GM12878 (cell line): ENCODE data around the gene NACC1.

Source experiments
- ATF2 ChIP-seq: IDR thresholded peaks from 2 replicates; pipeline ENCODE4 v1.6.1; 2012; ENCODE audit warnings: low read length, inconsistent platforms
- CHD2 ChIP-seq: IDR thresholded peaks from 2 replicates; pipeline ENCODE4 v1.6.1; 2011; ENCODE audit warnings: low read depth, low read length, improper control_type of control experiment, borderline replicate concordance
- ETV6 ChIP-seq, 2 experiments: fragments of 450-650 bp in 1 of 2; IDR thresholded peaks in 1 of 2; conservative IDR thresholded peaks in 1 of 2; 2 replicates each; pipeline ENCODE4 v1.6.1; 2014; ENCODE audit warnings: antibody characterized with exemption in 1 of 2, borderline replicate concordance in 1 of 2, low read depth in 1 of 2, mild to moderate bottlenecking in 1 of 2, moderate library complexity in 1 of 2
- EZH2 ChIP-seq: IDR thresholded peaks from 2 replicates; pipeline ENCODE4 v1.6.1; 2012; ENCODE audit warnings: low read depth, mild to moderate bottlenecking, control low read depth, inconsistent platforms, low read length, borderline replicate concordance; ENCODE audit not compliant: control insufficient read depth
- NFXL1 ChIP-seq: fragments of 450-650 bp; IDR thresholded peaks from 2 replicates; pipeline ENCODE4 v1.6.1; 2017; ENCODE audit warnings: antibody characterized with exemption, mild to moderate bottlenecking, borderline replicate concordance
- RBBP5 ChIP-seq: fragments of 200-600 bp; sonication (generic); conservative IDR thresholded peaks from 2 replicates; pipeline ENCODE4 v1.6.1; 2016
- SMC3 ChIP-seq: IDR thresholded peaks from 2 replicates; pipeline ENCODE4 v1.6.1; 2011; ENCODE audit warnings: low read length, improper control_type of control experiment, borderline replicate concordance
- SPI1 ChIP-seq: IDR thresholded peaks from 2 replicates; pipeline ENCODE4 v1.6.1; 2011; ENCODE audit warnings: low read depth, mild to moderate bottlenecking, low read length, moderate library complexity, borderline replicate concordance; ENCODE audit not compliant: insufficient read depth
- SREBF2 ChIP-seq: IDR thresholded peaks from 2 replicates; pipeline ENCODE4 v1.6.1; 2012; ENCODE audit warnings: mild to moderate bottlenecking, low read length
- YY1 ChIP-seq: IDR thresholded peaks from 2 replicates; pipeline ENCODE4 v1.6.1; 2011; ENCODE audit warnings: low read depth, mild to moderate bottlenecking, low read length
- ZNF217 ChIP-seq: fragments of 450-650 bp; IDR thresholded peaks from 2 replicates; pipeline ENCODE4 v1.6.1; 2017; ENCODE audit warnings: antibody characterized with exemption, mild to moderate bottlenecking
- TF ChIP-seq, protein P1 (sequence below), 3 experiments: IDR thresholded peaks in 2 of 3; conservative IDR thresholded peaks in 1 of 3; 2 replicates each; pipeline ENCODE4 v1.5.1; 2011; ENCODE audit warnings: low read depth in 3 of 3, low read length in 3 of 3, mild to moderate bottlenecking in 3 of 3, control low read depth in 2 of 3, moderate library complexity in 2 of 3, inconsistent platforms in 1 of 3, mixed read lengths in 1 of 3; ENCODE audit not compliant: control insufficient read depth in 2 of 3, insufficient read depth in 1 of 3; ENCODE audit errors: extremely low read depth in 1 of 3

GRCh38 chr19:13151605-13152355, 33.7 kb downstream of the NACC1 start:
- TF ChIP-seq SPI1, result peak; percentile 76; the same call in 1 of the 2 replicates
- 0 out of 2 replicates have a peak, but pooled peaks have one; percentile 5 for TF ChIP-seq YY1
- TF ChIP-seq NFXL1, result no peak
- TF ChIP-seq, protein P1, sequence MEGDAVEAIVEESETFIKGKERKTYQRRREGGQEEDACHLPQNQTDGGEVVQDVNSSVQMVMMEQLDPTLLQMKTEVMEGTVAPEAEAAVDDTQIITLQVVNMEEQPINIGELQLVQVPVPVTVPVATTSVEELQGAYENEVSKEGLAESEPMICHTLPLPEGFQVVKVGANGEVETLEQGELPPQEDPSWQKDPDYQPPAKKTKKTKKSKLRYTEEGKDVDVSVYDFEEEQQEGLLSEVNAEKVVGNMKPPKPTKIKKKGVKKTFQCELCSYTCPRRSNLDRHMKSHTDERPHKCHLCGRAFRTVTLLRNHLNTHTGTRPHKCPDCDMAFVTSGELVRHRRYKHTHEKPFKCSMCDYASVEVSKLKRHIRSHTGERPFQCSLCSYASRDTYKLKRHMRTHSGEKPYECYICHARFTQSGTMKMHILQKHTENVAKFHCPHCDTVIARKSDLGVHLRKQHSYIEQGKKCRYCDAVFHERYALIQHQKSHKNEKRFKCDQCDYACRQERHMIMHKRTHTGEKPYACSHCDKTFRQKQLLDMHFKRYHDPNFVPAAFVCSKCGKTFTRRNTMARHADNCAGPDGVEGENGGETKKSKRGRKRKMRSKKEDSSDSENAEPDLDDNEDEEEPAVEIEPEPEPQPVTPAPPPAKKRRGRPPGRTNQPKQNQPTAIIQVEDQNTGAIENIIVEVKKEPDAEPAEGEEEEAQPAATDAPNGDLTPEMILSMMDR (IDR thresholded peaks at IDR 0.05 in 2 of 3, conservative IDR thresholded peaks at IDR 0.05 in 1 of 3; ENCODE audit: control insufficient read depth in 2 of 3, extremely low read depth in 1 of 3, insufficient read depth in 1 of 3, low read depth in 3 of 3, low read length in 3 of 3), result no peak
- TF ChIP-seq ETV6 (conservative IDR thresholded peaks at IDR 0.05 in 1 of 2, IDR thresholded peaks at IDR 0.05 in 1 of 2; ENCODE audit: borderline replicate concordance in 1 of 2, low read depth in 1 of 2), result no peak; a peak in 1 of 4 replicates
- TF ChIP-seq SREBF2, result no peak
- TF ChIP-seq SMC3, result no peak
- no peak for TF ChIP-seq ZNF217
- TF ChIP-seq ATF2, result no peak
- peak; percentile 38; the same call in 1 of the 2 replicates for TF ChIP-seq CHD2
- no peak for TF ChIP-seq RBBP5
- TF ChIP-seq EZH2, result no peak
